ENCODE data around the gene KCNMB1.

The KCNMB1 gene

DNA sequence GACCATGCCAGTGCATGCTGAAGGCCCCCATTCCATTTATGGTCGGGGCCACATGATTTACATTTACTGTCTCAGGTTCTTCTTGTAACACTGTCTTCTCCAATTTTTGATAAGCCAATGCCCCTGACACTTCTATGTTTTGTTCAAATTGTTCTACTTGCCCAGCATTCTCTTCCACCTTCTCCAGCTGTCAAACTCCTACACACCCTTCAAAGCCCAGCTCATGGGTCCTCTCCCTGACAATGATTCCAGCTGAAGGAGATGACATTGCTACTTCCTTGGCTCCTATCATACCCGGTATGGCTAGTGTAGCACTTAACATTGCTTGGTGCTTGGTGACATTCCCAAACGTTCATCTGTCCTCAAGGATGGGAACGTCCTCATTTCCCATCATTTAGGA, 41.1 kb upstream of the KCNMB1 start:
- no peak overlapping the region for H2BK15ac ChIP-seq (ENCODE audit: low read length)
- no peak overlapping the region for H3K4ac ChIP-seq (ENCODE audit: low read length)
- H3K18ac ChIP-seq (ENCODE audit: low read length), result no peak overlapping the region
- no peak overlapping the region for H3K14ac ChIP-seq (ENCODE audit: low read length)
- no peak for DNase-seq (ENCODE audit: low spot score)
- H2BK5ac ChIP-seq (ENCODE audit: low read length), result no peak overlapping the region
- no peak overlapping the region for H3K4me3 ChIP-seq (ENCODE audit: low read length in 2 of 2)
- peaks cover 0 to 4% of the 10 kb centered on the region in 2 donors for H3K4me1 ChIP-seq (ENCODE audit: control insufficient read depth in 2 of 2, insufficient read depth in 1 of 2, low read depth in 1 of 2, low read length in 2 of 2)
- no peak overlapping the region for H4K8ac ChIP-seq (ENCODE audit: low read depth, low read length)
- no peaks in the 10 kb centered on the region for H3K36me3 ChIP-seq (replicated peaks in 1 of 2; ENCODE audit: control insufficient read depth in 2 of 2, insufficient read depth in 2 of 2, low read length in 2 of 2)
- H3K27me3 ChIP-seq (ENCODE audit: control insufficient read depth in 3 of 3, insufficient read depth in 3 of 3, low read depth in 1 of 3, low read length in 3 of 3), result no peaks in the 10 kb centered on the region
- H3K79me1 ChIP-seq (ENCODE audit: low read depth, low read length), result no peaks in the 10 kb centered on the region
- no CpG with 5 or more reads among the region's 4 CpGs for WGBS, 2 donors (ENCODE audit: extremely low coverage in 2 of 2, insufficient read length in 2 of 2, insufficient replicate concordance in 1 of 2)
- no peak overlapping the region for H2AFZ ChIP-seq (ENCODE audit: low read length)
- no peak overlapping the region for H2BK120ac ChIP-seq (ENCODE audit: low read depth, low read length)
- H3K23ac ChIP-seq (ENCODE audit: low read depth, low read length, poor library complexity), result no peak overlapping the region
- no peaks in the 10 kb centered on the region for H3K9me3 ChIP-seq (replicated peaks in 1 of 2; ENCODE audit: control insufficient read depth in 2 of 2, insufficient read depth in 1 of 2, low read depth in 1 of 2, low read length in 2 of 2)
- H2AK5ac ChIP-seq (ENCODE audit: low read depth, low read length), result no peak overlapping the region
- H3K4me2 ChIP-seq (ENCODE audit: insufficient read depth, low read length, poor library complexity, severe bottlenecking), result no peak overlapping the region
- H2BK12ac ChIP-seq (ENCODE audit: low read length), result no peak overlapping the region
- no peak overlapping the region for H4K91ac ChIP-seq (ENCODE audit: low read depth, low read length, poor library complexity)
- H3K9ac ChIP-seq (ENCODE audit: low read depth, low read length, poor library complexity), result no peak overlapping the region
- no peak overlapping the region for H3K27ac ChIP-seq (replicated peaks; ENCODE audit: low read length)

DNA sequence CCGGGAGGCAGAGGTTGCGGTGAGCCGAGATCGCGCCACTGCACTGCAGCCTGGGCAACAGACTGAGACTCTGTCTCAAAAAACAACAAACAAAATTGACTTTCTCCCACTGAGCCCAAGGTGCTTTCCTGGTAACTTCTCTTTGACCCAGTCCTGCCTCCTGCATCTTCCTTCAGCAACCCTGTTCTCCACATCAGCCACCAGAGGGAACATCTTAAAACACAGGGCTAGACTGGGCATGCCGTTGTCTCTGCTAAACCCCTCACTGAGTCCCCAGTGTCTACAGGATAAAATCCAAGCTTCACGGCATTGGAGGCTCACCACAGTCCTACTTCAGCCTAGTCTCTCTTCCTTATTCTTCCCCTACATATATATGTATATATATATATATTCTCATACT, 39.8 kb upstream of the KCNMB1 start:
- no peak overlapping the region for H4K91ac ChIP-seq (ENCODE audit: low read depth, low read length, poor library complexity)
- no peak overlapping the region for H3K18ac ChIP-seq (ENCODE audit: low read length)
- no peaks in the 10 kb centered on the region for H3K27me3 ChIP-seq (ENCODE audit: control insufficient read depth in 3 of 3, insufficient read depth in 3 of 3, low read depth in 1 of 3, low read length in 3 of 3)
- DNase-seq (ENCODE audit: low spot score), result no peak
- no peaks in the 10 kb centered on the region for H3K36me3 ChIP-seq (replicated peaks in 1 of 2; ENCODE audit: control insufficient read depth in 2 of 2, insufficient read depth in 2 of 2, low read length in 2 of 2)
- no peaks in the 10 kb centered on the region for H3K79me1 ChIP-seq (ENCODE audit: low read depth, low read length)
- no peak overlapping the region for H2AK5ac ChIP-seq (ENCODE audit: low read depth, low read length)
- H3K4me2 ChIP-seq (ENCODE audit: insufficient read depth, low read length, poor library complexity, severe bottlenecking), result no peak overlapping the region
- peaks cover 0 to 4% of the 10 kb centered on the region in 2 donors for H3K4me1 ChIP-seq (ENCODE audit: control insufficient read depth in 2 of 2, insufficient read depth in 1 of 2, low read depth in 1 of 2, low read length in 2 of 2)
- H4K8ac ChIP-seq (ENCODE audit: low read depth, low read length), result no peak overlapping the region
- H2BK12ac ChIP-seq (ENCODE audit: low read length), result no peak overlapping the region
- H3K4me3 ChIP-seq (ENCODE audit: low read length in 2 of 2), result no peak overlapping the region
- H2BK15ac ChIP-seq (ENCODE audit: low read length), result no peak overlapping the region
- no peak overlapping the region for H3K4ac ChIP-seq (ENCODE audit: low read length)
- no peak overlapping the region for H2BK120ac ChIP-seq (ENCODE audit: low read depth, low read length)
- no peaks in the 10 kb centered on the region for H3K9me3 ChIP-seq (replicated peaks in 1 of 2; ENCODE audit: control insufficient read depth in 2 of 2, insufficient read depth in 1 of 2, low read depth in 1 of 2, low read length in 2 of 2)
- H3K27ac ChIP-seq (replicated peaks; ENCODE audit: low read length), result no peak overlapping the region
- no peak overlapping the region for H2BK5ac ChIP-seq (ENCODE audit: low read length)
- WGBS, 2 donors (ENCODE audit: extremely low coverage in 2 of 2, insufficient read length in 2 of 2, insufficient replicate concordance in 1 of 2), result no CpG with 5 or more reads among the region's 7 CpGs
- no peak overlapping the region for H3K23ac ChIP-seq (ENCODE audit: low read depth, low read length, poor library complexity)
- no peak overlapping the region for H3K14ac ChIP-seq (ENCODE audit: low read length)
- H2AFZ ChIP-seq (ENCODE audit: low read length), result no peak overlapping the region
- no peak overlapping the region for H3K9ac ChIP-seq (ENCODE audit: low read depth, low read length, poor library complexity)

DNA sequence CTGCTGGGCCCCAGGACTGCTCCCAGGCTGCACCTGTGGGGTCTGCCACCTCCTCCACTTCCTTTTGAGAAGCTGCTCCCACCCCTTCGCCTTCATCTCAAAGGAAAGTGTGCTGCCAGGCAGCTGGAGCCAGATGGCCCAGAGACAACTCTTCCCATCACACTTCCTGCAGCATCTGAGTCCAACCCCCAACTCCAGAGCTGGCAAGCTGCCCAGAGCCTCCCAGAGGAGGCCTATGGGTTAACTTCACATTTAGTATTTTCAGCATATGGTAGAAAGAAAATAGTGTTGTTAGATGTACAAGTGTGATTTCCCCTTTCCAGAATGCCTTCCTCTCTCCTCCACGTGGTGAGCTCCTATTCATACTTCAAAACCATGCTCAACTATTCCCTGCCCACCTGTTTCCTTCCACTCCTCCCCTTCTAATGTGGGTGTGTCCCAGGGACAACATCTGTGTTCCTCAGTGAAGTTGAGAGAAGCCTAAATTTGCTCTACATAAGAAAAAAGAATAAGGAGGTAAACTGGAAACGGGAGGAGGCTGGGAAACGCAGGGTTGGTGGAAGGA, 38.6 kb upstream of the KCNMB1 start:
- Histone ChIP-seq H3K27me3 (ENCODE audit: control insufficient read depth in 3 of 3, insufficient read depth in 3 of 3, low read depth in 1 of 3, low read length in 3 of 3) (no peaks in the 10 kb centered on the region), H4K91ac (ENCODE audit: low read depth, low read length, poor library complexity) (no peak overlapping the region)
- no CpG with 5 or more reads among the region's 4 CpGs for WGBS, 2 donors (ENCODE audit: extremely low coverage in 2 of 2, insufficient read length in 2 of 2, insufficient replicate concordance in 1 of 2)

DNA sequence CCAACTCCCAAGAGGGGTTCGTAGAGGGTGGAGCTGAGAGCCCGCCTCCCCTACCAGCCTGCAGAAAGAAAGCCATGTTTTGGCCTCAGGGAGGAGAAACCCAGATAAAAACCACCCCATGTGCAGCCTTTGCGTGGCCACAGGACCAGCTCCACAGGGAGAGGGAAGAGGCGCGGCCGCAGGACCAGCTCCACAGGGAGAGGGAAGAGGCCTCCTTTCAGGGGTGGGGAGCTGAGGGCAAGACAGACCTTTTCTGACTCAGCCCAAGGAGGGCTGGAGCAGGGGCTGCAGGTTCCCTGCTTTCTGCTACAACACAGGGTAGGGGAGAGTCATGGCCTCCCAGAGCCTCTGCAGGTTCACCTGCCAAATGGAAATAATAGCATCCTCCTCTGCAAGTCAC, 37.6 kb upstream of the KCNMB1 start:
- Histone ChIP-seq H3K9me3 (replicated peaks in 1 of 2; ENCODE audit: control insufficient read depth in 2 of 2, insufficient read depth in 1 of 2, low read depth in 1 of 2, low read length in 2 of 2) (no peaks in the 10 kb centered on the region), H2BK5ac (ENCODE audit: low read length) (no peak overlapping the region), H3K9ac (ENCODE audit: low read depth, low read length, poor library complexity) (no peak overlapping the region), H3K14ac (ENCODE audit: low read length) (no peak overlapping the region), H3K18ac (ENCODE audit: low read length) (peak overlapping the region; percentile 5), H2BK12ac (ENCODE audit: low read length) (no peak overlapping the region), H3K23ac (ENCODE audit: low read depth, low read length, poor library complexity) (no peak overlapping the region), H3K4ac (ENCODE audit: low read length) (no peak overlapping the region), H2BK15ac (ENCODE audit: low read length) (no peak overlapping the region), H3K79me1 (ENCODE audit: low read depth, low read length) (no peaks in the 10 kb centered on the region), H4K8ac (ENCODE audit: low read depth, low read length) (no peak overlapping the region), H2AK5ac (ENCODE audit: low read depth, low read length) (no peak overlapping the region), H2AFZ (ENCODE audit: low read length) (no peak overlapping the region), H3K27me3 (ENCODE audit: control insufficient read depth in 3 of 3, insufficient read depth in 3 of 3, low read depth in 1 of 3, low read length in 3 of 3) (peaks cover 0 to 4% (median 0%) of the 10 kb centered on the region in 3 experiments), H4K91ac (ENCODE audit: low read depth, low read length, poor library complexity) (no peak overlapping the region), H2BK120ac (ENCODE audit: low read depth, low read length) (no peak overlapping the region), H3K27ac (replicated peaks; ENCODE audit: low read length) (no peak overlapping the region), H3K4me3 (ENCODE audit: low read length in 2 of 2) (no peak overlapping the region), H3K4me2 (ENCODE audit: insufficient read depth, low read length, poor library complexity, severe bottlenecking) (no peak overlapping the region), H3K36me3 (replicated peaks in 1 of 2; ENCODE audit: control insufficient read depth in 2 of 2, insufficient read depth in 2 of 2, low read length in 2 of 2) (no peaks in the 10 kb centered on the region), H3K4me1 (ENCODE audit: control insufficient read depth in 2 of 2, insufficient read depth in 1 of 2, low read depth in 1 of 2, low read length in 2 of 2) (peaks cover 0 to 4% of the 10 kb centered on the region in 2 donors)
- no CpG with 5 or more reads among the region's 6 CpGs for WGBS, 2 donors (ENCODE audit: extremely low coverage in 2 of 2, insufficient read length in 2 of 2, insufficient replicate concordance in 1 of 2)
- DNase-seq (ENCODE audit: low spot score), result no peak

More for the DNA sequence above, 38.6 kb upstream of the KCNMB1 start:
- H2BK120ac ChIP-seq (ENCODE audit: low read depth, low read length), result no peak overlapping the region
- H3K14ac ChIP-seq (ENCODE audit: low read length), result no peak overlapping the region
- H3K4me3 ChIP-seq (ENCODE audit: low read length in 2 of 2), result no peak overlapping the region
- H2AFZ ChIP-seq (ENCODE audit: low read length), result no peak overlapping the region
- H3K23ac ChIP-seq (ENCODE audit: low read depth, low read length, poor library complexity), result no peak overlapping the region
- no peak overlapping the region for H3K18ac ChIP-seq (ENCODE audit: low read length)
- no peaks in the 10 kb centered on the region for H3K9me3 ChIP-seq (replicated peaks in 1 of 2; ENCODE audit: control insufficient read depth in 2 of 2, insufficient read depth in 1 of 2, low read depth in 1 of 2, low read length in 2 of 2)
- no peaks in the 10 kb centered on the region for H3K79me1 ChIP-seq (ENCODE audit: low read depth, low read length)
- H2BK15ac ChIP-seq (ENCODE audit: low read length), result no peak overlapping the region
- H4K8ac ChIP-seq (ENCODE audit: low read depth, low read length), result no peak overlapping the region
- no peak overlapping the region for H3K4me2 ChIP-seq (ENCODE audit: insufficient read depth, low read length, poor library complexity, severe bottlenecking)
- no peak for DNase-seq (ENCODE audit: low spot score)
- H3K36me3 ChIP-seq (replicated peaks in 1 of 2; ENCODE audit: control insufficient read depth in 2 of 2, insufficient read depth in 2 of 2, low read length in 2 of 2), result no peaks in the 10 kb centered on the region
- H3K4ac ChIP-seq (ENCODE audit: low read length), result no peak overlapping the region
- no peak overlapping the region for H2BK12ac ChIP-seq (ENCODE audit: low read length)
- H2BK5ac ChIP-seq (ENCODE audit: low read length), result no peak overlapping the region
- no peak overlapping the region for H3K27ac ChIP-seq (replicated peaks; ENCODE audit: low read length)
- no peak overlapping the region for H3K9ac ChIP-seq (ENCODE audit: low read depth, low read length, poor library complexity)
- no peak overlapping the region for H2AK5ac ChIP-seq (ENCODE audit: low read depth, low read length)
- peaks cover 0 to 4% of the 10 kb centered on the region in 2 donors for H3K4me1 ChIP-seq (ENCODE audit: control insufficient read depth in 2 of 2, insufficient read depth in 1 of 2, low read depth in 1 of 2, low read length in 2 of 2)
